H9 (cell line): Measurements from ENCODE around the gene XIRP1. TPM values are rescaled to one million over a fixed set of nuclear protein-coding genes. Genes with fewer than 3 reads are reported as not detected.

Experiments
- DNase-seq: peaks from one replicate; pipeline ENCODE4 v3.0.0-alpha.2; 2017
- H2AFZ ChIP-seq: one replicate; pipeline ENCODE4 v1.6.1; 2013; ENCODE audit warnings: mild to moderate bottlenecking, low read length, control low read depth, moderate library complexity
- H2AK5ac ChIP-seq: 2 replicates; pipeline ENCODE4 v1.6.1; 2013; ENCODE audit warnings: low read length, control low read depth, mixed read lengths; ENCODE audit not compliant: insufficient read length
- H2BK120ac ChIP-seq: one replicate; pipeline ENCODE4 v1.6.1; 2013; ENCODE audit warnings: low read depth, mild to moderate bottlenecking, low read length, control low read depth, inconsistent platforms; ENCODE audit not compliant: poor library complexity, severe bottlenecking
- H2BK12ac ChIP-seq: 2 replicates; pipeline ENCODE4 v1.6.1; 2013; ENCODE audit warnings: low read length, control low read depth, mixed read lengths, low read depth; ENCODE audit not compliant: insufficient read length
- H2BK15ac ChIP-seq: 2 replicates; pipeline ENCODE4 v1.6.1; 2013; ENCODE audit warnings: low read depth, low read length, control low read depth
- H2BK20ac ChIP-seq: one replicate; pipeline ENCODE4 v1.6.1; 2013; ENCODE audit warnings: low read depth, mild to moderate bottlenecking, low read length, control low read depth, inconsistent platforms; ENCODE audit not compliant: poor library complexity, severe bottlenecking
- H2BK5ac ChIP-seq: 2 replicates; pipeline ENCODE4 v1.6.1; 2013; ENCODE audit warnings: low read length, control low read depth, mixed read lengths; ENCODE audit not compliant: insufficient read length
- H3K14ac ChIP-seq: 2 replicates; pipeline ENCODE4 v1.6.1; 2013; ENCODE audit warnings: low read length, control low read depth; ENCODE audit not compliant: insufficient read depth
- H3K18ac ChIP-seq: 2 replicates; pipeline ENCODE4 v1.6.1; 2013; ENCODE audit warnings: low read depth, mild to moderate bottlenecking, mixed read lengths, low read length, control low read depth; ENCODE audit not compliant: insufficient read length
- H3K23ac ChIP-seq: 2 replicates; pipeline ENCODE4 v1.6.1; 2013; ENCODE audit warnings: low read length, control low read depth, mixed read lengths, low read depth; ENCODE audit not compliant: insufficient read length
- H3K23me2 ChIP-seq: 2 replicates; pipeline ENCODE4 v1.6.1; 2013; ENCODE audit warnings: low read depth, mild to moderate bottlenecking, mixed read lengths, low read length, control low read depth; ENCODE audit not compliant: insufficient read length, poor library complexity, severe bottlenecking
- H3K27ac ChIP-seq: 2 replicates; pipeline ENCODE4 v1.5.1; 2013; ENCODE audit warnings: low read length, control low read depth, mixed read lengths, low read depth; ENCODE audit not compliant: insufficient read length
- H3K27me3 ChIP-seq: 2 replicates; pipeline ENCODE4 v1.6.1; 2013; ENCODE audit warnings: low read length, control low read depth, inconsistent platforms; ENCODE audit not compliant: insufficient read depth
- H3K4ac ChIP-seq: 2 replicates; pipeline ENCODE4 v1.6.1; 2013; ENCODE audit warnings: low read depth, mild to moderate bottlenecking, control low read depth, inconsistent platforms, low read length, moderate library complexity
- H3K4me1 ChIP-seq: 2 replicates; pipeline ENCODE4 v1.6.1; 2013; ENCODE audit warnings: low read length, control low read depth, inconsistent platforms; ENCODE audit not compliant: insufficient read depth
- H3K4me2 ChIP-seq: 2 replicates; pipeline ENCODE4 v1.6.1; 2013; ENCODE audit warnings: low read length, control low read depth, mixed read lengths; ENCODE audit not compliant: insufficient read length, insufficient read depth
- H3K56ac ChIP-seq: 2 replicates; pipeline ENCODE4 v1.6.1; 2013; ENCODE audit warnings: low read depth, mild to moderate bottlenecking, mixed read lengths, low read length, control low read depth; ENCODE audit not compliant: insufficient read length
- H3K79me1 ChIP-seq: 2 replicates; pipeline ENCODE4 v1.6.1; 2013; ENCODE audit warnings: low read depth, mild to moderate bottlenecking, moderate library complexity, low read length, control low read depth, inconsistent platforms; ENCODE audit not compliant: insufficient read depth, poor library complexity, severe bottlenecking
- H3K79me2 ChIP-seq: 2 replicates; pipeline ENCODE4 v1.6.1; 2013; ENCODE audit warnings: low read length, control low read depth, inconsistent platforms; ENCODE audit not compliant: insufficient read depth
- H3K9ac ChIP-seq: 2 replicates; pipeline ENCODE4 v1.6.1; 2013; ENCODE audit warnings: low read length, control low read depth, mixed read lengths; ENCODE audit not compliant: insufficient read length; ENCODE audit errors: extremely low read depth
- H3K9me3 ChIP-seq: one replicate; pipeline ENCODE4 v1.6.1; 2013; ENCODE audit warnings: low read depth, low read length, inconsistent platforms; ENCODE audit not compliant: control insufficient read depth
- H3T11ph ChIP-seq: one replicate; pipeline ENCODE4 v1.6.1; 2013; ENCODE audit warnings: mild to moderate bottlenecking, low read length, control low read depth, inconsistent platforms
- H4K20me1 ChIP-seq: one replicate; pipeline ENCODE4 v1.6.1; 2013; ENCODE audit not compliant: control insufficient read depth, insufficient read length, insufficient read depth
- H4K5ac ChIP-seq: 2 replicates; pipeline ENCODE4 v1.6.1; 2013; ENCODE audit warnings: low read depth, mild to moderate bottlenecking, mixed read lengths, low read length, control low read depth; ENCODE audit not compliant: insufficient read length
- H4K8ac ChIP-seq: replicated peaks from 2 replicates; pipeline ENCODE4 v1.6.1; 2013; ENCODE audit warnings: low read length, control low read depth, mixed read lengths, low read depth; ENCODE audit not compliant: insufficient read length
- H4K91ac ChIP-seq: 2 replicates; pipeline ENCODE4 v1.6.1; 2013; ENCODE audit warnings: low read depth, mild to moderate bottlenecking, moderate library complexity, mixed read lengths, low read length, control low read depth; ENCODE audit not compliant: insufficient read length
- H3K27ac Mint-ChIP-seq, 3 experiments: 2 replicates in 2 of 3; 3 replicates in 1 of 3; pipeline ENCODE4 v1.8.0; 2020 to 2021; ENCODE audit warnings: mixed read lengths in 3 of 3, mild to moderate bottlenecking in 1 of 3, moderate library complexity in 1 of 3
- H3K27me3 Mint-ChIP-seq: 2 replicates; pipeline ENCODE4 v1.8.0; 2021; ENCODE audit warnings: low read depth, mild to moderate bottlenecking, moderate library complexity, mixed read lengths
- H3K36me3 Mint-ChIP-seq, 3 experiments: 2 replicates in 2 of 3; 3 replicates in 1 of 3; pipeline ENCODE4 v1.8.0; 2020 to 2021; ENCODE audit warnings: low read depth in 3 of 3, mixed read lengths in 3 of 3; ENCODE audit not compliant: insufficient read depth in 1 of 3
- H3K4me1 Mint-ChIP-seq, 2 experiments: 2 replicates each; pipeline ENCODE4 v1.8.0; 2020; ENCODE audit warnings: mixed read lengths in 2 of 2
- H3K4me3 Mint-ChIP-seq, 2 experiments: 2 replicates in 1 of 2; 3 replicates in 1 of 2; pipeline ENCODE4 v1.8.0; 2020 to 2021; ENCODE audit warnings: mild to moderate bottlenecking in 2 of 2, mixed read lengths in 2 of 2, moderate library complexity in 1 of 2
- H3K9me3 Mint-ChIP-seq, 2 experiments: 2 replicates in 1 of 2; 3 replicates in 1 of 2; pipeline ENCODE4 v1.8.0; 2020; ENCODE audit warnings: mild to moderate bottlenecking in 2 of 2, mixed read lengths in 2 of 2, moderate library complexity in 1 of 2
- CTCF ChIP-seq: fragments of 200-600 bp; sonication (generic); conservative IDR thresholded peaks from 3 replicates; pipeline ENCODE4 v1.8.0; 2021; ENCODE audit warnings: antibody characterized with exemption, mild to moderate bottlenecking
- WGBS: extraction: QIAGEN DNeasy Blood & Tissue Kit; methylation state at CpG from one replicate; pipeline ENCODE4 v1.1.7; 2013; ENCODE audit warnings: missing lambda C conversion rate, low lambda C conversion rate, mixed read lengths; ENCODE audit not compliant: insufficient read length; ENCODE audit errors: extremely low coverage; 5-methylcytosine and 5-hydroxymethylcytosine counted together
- long read RNA-seq: library from polyadenylated mRNA; unstranded; transcript quantifications from one replicate; pipeline ENCODE4 v2.0.0, GENCODE V29; 2020
- total RNA-seq: library from RNA; stranded (reverse); gene quantifications from 2 replicates; pipeline ENCODE4 v1.2.1, GENCODE V29; 2021

Gene XIRP1, protein sequence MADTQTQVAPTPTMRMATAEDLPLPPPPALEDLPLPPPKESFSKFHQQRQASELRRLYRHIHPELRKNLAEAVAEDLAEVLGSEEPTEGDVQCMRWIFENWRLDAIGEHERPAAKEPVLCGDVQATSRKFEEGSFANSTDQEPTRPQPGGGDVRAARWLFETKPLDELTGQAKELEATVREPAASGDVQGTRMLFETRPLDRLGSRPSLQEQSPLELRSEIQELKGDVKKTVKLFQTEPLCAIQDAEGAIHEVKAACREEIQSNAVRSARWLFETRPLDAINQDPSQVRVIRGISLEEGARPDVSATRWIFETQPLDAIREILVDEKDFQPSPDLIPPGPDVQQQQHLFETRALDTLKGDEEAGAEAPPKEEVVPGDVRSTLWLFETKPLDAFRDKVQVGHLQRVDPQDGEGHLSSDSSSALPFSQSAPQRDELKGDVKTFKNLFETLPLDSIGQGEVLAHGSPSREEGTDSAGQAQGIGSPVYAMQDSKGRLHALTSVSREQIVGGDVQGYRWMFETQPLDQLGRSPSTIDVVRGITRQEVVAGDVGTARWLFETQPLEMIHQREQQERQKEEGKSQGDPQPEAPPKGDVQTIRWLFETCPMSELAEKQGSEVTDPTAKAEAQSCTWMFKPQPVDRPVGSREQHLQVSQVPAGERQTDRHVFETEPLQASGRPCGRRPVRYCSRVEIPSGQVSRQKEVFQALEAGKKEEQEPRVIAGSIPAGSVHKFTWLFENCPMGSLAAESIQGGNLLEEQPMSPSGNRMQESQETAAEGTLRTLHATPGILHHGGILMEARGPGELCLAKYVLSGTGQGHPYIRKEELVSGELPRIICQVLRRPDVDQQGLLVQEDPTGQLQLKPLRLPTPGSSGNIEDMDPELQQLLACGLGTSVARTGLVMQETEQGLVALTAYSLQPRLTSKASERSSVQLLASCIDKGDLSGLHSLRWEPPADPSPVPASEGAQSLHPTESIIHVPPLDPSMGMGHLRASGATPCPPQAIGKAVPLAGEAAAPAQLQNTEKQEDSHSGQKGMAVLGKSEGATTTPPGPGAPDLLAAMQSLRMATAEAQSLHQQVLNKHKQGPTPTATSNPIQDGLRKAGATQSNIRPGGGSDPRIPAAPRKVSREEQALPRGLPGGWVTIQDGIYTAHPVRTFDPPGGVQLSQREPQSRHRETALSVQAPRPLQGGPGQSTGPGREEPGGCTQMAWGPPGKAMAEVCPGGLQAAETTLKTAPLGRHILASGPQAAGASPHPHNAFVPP (N-terminal part only)
- not detected in 2 replicates for total RNA-seq
- long read RNA-seq = 0 reads

GRCh38 chr3:39192490-39193092, at the start of gene XIRP1:
XIRP1 (minus strand) TSS chr3:39192595; CDS start chr3:39189445, 3,150 bp downstream.
- Mint-ChIP-seq H3K4me1 (peaks cover 11 to 12% of the 10 kb centered on the region in 2 experiments), H3K27ac (peak within 1 kb of the TSS in 1 of 3 experiments; percentile 65; a peak in 1 of 7 replicates), H3K36me3 (no peaks in the 10 kb centered on the region), H3K4me3 (no peak within 1 kb of the TSS), H3K9me3 (no peaks in the 10 kb centered on the region), H3K27me3 (peaks cover 2% of the 10 kb centered on the region)
- H4K91ac ChIP-seq = no peak within 1 kb of the TSS
- H2AK5ac ChIP-seq = no peak within 1 kb of the TSS
- H4K20me1 ChIP-seq = no peaks in the 10 kb centered on the region
- no peak within 1 kb of the TSS for H3K56ac ChIP-seq
- H2BK20ac ChIP-seq = no peak within 1 kb of the TSS
- no peak within 1 kb of the TSS for H3K4me2 ChIP-seq
- H3T11ph ChIP-seq = no peak within 1 kb of the TSS
- no peak within 1 kb of the TSS for H3K9ac ChIP-seq
- H3K27ac ChIP-seq = no peak within 1 kb of the TSS
- no peak within 1 kb of the TSS for H3K4ac ChIP-seq
- no peak within 1 kb of the TSS for H4K5ac ChIP-seq
- no peak within 1 kb of the TSS for H3K18ac ChIP-seq
- H3K9me3 ChIP-seq = no peaks in the 10 kb centered on the region
- no peaks in the 10 kb centered on the region for H3K79me2 ChIP-seq
- H4K8ac ChIP-seq = no peak within 1 kb of the TSS
- no peak within 1 kb of the TSS for H3K23ac ChIP-seq
- no peak for TF ChIP-seq CTCF
- no peak within 1 kb of the TSS for H3K14ac ChIP-seq
- DNase-seq = no peak
- peaks cover 4% of the 10 kb centered on the region; the same call in 1 of the 2 replicates for H3K4me1 ChIP-seq
- H2BK5ac ChIP-seq = no peak within 1 kb of the TSS
- WGBS = no CpG with 5 or more reads among the region's 9 CpGs
- H3K79me1 ChIP-seq = no peaks in the 10 kb centered on the region
- no peak within 1 kb of the TSS for H2BK15ac ChIP-seq
- H2BK120ac ChIP-seq = no peak within 1 kb of the TSS
- H2BK12ac ChIP-seq = no peak within 1 kb of the TSS
- no peaks in the 10 kb centered on the region for H3K23me2 ChIP-seq
- H3K27me3 ChIP-seq = no peaks in the 10 kb centered on the region
- no peak within 1 kb of the TSS for H2AFZ ChIP-seq
